G401.6 (cell line): ENCODE results near the gene MIOX.
"Not testable (repeated sequence)": the region's sequence is repeated elsewhere in the genome, so short reads cannot be mapped to it uniquely, and the experiment has no call there.

ENCODE experiments used
- FAIRE-seq: peaks from 2 replicates; lab custom pipeline; 2012; peaks lifted over from hg19 to GRCh38; lab: Jason Lieb, UNC

The MIOX gene

DNA sequence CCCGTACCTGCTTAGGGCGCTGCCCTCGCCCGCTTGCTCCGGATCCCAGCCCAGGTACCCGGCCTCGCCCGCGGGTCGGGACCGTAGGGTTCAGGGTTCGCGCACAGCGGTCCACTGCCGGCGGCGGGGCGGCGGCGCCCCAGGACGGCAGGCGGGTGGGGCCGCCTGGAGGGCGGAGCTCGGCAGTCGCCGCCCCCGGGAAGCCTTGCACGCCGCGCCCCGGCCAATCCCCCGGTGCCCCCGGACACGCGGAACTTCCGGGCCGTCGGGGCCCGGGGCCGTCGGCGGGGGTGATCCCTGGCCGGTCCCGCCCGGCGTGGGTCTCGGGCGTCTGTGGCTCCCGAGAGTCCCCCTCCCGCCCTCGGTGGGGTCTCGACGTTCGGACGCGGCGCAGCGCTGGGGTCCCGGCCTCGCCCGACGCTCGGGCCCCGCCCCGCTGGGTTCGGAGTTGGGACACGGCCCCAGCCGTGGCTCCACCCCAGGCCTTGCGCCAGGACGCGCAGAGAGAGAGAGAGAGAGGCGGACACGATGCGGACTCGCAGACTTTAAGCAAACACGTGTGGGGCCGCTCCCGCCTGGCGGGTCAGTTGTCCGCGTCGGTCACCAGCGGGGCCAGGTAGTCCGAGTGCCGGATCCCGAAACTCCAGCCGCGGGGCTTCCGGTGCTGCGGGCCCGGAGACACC is 43.4 kb downstream of the MIOX start, which contains the start of gene TYMP:
Gene TYMP (minus strand): TSS at position 116 of the 683 bp plus-strand sequence. CDS start 303 bp downstream, outside the sequence.
- no peak for FAIRE-seq

DNA sequence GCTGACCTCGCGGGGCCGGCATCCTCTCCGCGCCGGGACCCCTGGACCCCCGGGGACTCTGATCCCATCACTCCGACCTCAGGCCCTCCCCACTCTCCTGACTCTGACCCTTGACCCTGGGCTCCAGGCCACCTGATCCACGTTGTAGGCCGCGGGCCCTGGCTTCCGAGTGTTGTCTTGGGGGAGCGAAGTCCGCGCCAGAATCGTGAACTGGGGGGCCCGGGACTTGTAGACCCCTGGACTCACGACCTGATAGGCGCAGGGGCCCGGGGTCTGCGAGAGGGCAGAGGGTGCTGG is 43.9 kb downstream of the MIOX start:
- FAIRE-seq = no peak

DNA sequence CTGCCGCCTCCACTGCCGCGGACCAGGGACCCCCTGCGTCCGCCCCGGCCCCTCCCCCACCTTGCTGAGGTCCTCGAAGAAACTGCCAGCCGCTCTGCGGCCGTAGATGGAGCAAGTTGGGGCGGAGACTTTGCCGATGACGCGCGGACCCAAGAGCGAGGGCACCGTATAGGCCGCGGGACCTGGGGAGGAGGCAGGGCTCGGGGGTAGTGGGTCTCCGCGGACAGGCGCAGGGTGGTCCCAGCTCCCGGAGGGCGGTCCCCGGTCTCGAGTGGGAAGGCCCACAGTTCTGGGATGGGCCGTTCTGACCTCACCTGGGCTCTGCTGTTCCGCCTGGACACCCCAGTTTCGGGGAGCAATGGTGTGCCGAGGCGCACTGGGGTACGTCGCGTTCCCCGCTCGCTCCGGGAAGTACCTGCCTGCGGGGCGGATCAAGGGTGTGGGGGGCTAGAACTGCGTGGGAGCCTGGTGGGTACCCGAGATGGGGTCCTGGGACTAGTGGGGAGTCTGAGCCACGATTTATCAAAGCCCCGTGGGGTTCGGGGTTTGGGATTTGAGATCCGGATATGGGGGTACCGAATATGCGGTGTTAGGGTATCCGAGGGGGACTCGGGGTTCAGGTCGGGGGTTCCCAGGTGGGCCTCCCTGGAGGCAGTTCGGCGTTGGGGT is 44.4 kb downstream of the MIOX start:
- FAIRE-seq = no peak

GRCh38 chr22:50531546-50531961 is 44.9 kb downstream of the MIOX start:
- FAIRE-seq = no peak

- FAIRE-seq = no peak
Observed at GRCh38 chr22:50531962-50532674, 45.5 kb downstream of the MIOX start.

- no peak for FAIRE-seq
Observed at GRCh38 chr22:50532824-50533796, 46.5 kb downstream of the MIOX start.

- not testable (repeated sequence) for FAIRE-seq
Observed at GRCh38 chr22:50533856-50534711, 47.4 kb downstream of the MIOX start.

GRCh38 chr22:50535113-50535512 is 48.5 kb downstream of the MIOX start:
- FAIRE-seq = no peak

DNA sequence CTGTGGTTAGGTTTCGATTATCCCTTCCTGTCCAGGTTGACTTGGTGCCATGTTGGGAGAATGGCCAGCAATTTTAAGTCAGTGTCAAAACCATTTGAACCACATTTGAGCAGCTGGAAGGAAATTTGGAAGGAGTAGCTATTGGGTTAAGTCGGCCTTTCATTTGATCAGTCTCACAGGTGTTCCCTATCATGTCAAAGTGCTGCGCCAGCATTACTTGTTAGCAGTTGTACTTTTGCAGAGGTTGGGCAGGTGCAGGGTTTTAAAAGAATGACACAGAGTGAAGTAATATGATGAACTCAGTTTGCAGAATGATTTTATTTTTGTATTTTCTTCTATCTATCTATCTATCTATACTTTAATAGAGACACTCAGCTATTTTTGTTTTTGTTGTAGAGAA is 49.6 kb downstream of the MIOX start:
- no peak for FAIRE-seq

DNA sequence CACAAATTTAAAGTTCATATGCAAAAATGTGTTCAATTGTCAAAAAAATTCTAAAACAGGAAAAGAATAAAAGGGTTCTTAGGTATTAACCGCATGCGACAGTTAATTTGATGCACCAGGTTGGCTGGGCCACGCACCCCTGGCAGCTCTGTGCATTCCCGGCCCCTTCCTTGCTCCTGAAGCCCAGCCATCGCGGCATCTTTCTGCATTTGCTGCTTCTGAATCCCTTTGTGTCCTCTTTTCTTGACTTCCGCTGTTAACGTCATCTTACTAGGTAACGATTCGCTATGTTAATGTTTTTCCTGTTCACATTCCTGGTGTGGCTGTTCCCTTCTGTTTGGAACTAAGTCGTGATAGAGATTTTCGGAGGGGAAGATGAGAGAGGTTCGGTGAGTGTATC is 51.1 kb downstream of the MIOX start:
- FAIRE-seq = no peak
